Gastroesophageal sphincter (tissue), 3 donors: ENCODE results near the gene NCBP2.

ENCODE experiments used
- CTCF ChIP-seq, 4 experiments: fragments of 200-600 bp in 2 of 4; fragments of 450-650 bp in 2 of 4; sonication (generic) in 1 of 4; IDR thresholded peaks; one replicate each; pipeline ENCODE4 v1.5.1; 2017 to 2019; ENCODE audit warnings: antibody characterized with exemption in 4 of 4, mild to moderate bottlenecking in 2 of 4, moderate library complexity in 2 of 4
- EP300 ChIP-seq: sonication (generic); formaldehyde crosslinking; IDR thresholded peaks from one replicate; pipeline ENCODE4 v1.6.1; 2017; ENCODE audit warnings: antibody characterized with exemption, mild to moderate bottlenecking

- TF ChIP-seq CTCF (IDR thresholded peaks at IDR 0.05) (no peak), EP300 (no peak)
Measured at GRCh38 chr3:196969134-196969659, 26.9 kb upstream of the NCBP2 start.
